ENCODE data around the gene FAM240A.
"Not testable (repeated sequence)": the region's sequence is repeated elsewhere in the genome, so short reads cannot be mapped to it uniquely, and the experiment has no call there.

Gene FAM240A

DNA sequence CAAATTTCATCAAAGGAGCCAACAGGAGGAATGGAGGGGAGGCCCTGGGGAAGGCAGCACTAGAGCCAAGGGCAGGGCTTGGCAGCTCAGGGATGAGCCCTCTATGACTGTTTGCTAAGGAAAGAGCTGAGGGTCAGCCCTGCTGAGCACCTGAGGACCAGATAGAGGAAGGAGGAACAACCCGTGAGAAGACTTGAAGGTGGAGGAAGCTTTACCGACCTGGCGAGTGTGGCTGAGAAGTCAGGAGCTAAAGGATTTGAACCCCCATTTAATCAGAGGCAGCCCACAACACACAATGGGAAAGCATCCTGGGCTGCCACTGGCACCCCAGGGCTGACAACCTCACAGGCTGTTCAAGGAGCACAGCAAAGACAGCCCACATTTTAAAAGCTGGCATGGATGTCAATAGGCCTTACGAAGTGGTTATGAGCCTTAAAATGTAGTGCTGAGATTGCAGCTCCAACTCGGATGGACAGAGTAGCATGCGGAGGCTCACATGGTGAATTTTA, 25.5 kb upstream of the FAM240A start:
- DNase-seq (ENCODE audit: low spot score) = no peak

DNA sequence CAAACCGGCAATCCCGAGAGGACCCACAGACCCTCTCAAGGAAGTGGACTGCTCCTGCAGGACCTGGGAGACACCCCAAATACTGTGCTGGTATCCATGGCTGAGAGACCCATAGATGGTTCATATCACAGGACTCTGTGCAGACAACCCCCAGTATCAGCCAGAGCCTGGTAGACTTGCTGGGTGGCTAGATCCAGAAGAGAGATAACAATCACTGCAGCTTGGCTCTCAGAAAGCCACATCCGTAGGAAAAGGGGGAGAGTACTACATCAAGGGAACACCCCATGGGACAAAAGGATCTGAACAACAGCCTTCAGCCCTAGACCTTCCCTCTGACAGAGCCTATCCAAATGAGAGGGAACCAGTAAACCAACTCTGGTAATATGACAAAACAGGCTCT, 25.1 kb upstream of the FAM240A start:
- not testable (repeated sequence) for DNase-seq (ENCODE audit: low spot score)

DNA sequence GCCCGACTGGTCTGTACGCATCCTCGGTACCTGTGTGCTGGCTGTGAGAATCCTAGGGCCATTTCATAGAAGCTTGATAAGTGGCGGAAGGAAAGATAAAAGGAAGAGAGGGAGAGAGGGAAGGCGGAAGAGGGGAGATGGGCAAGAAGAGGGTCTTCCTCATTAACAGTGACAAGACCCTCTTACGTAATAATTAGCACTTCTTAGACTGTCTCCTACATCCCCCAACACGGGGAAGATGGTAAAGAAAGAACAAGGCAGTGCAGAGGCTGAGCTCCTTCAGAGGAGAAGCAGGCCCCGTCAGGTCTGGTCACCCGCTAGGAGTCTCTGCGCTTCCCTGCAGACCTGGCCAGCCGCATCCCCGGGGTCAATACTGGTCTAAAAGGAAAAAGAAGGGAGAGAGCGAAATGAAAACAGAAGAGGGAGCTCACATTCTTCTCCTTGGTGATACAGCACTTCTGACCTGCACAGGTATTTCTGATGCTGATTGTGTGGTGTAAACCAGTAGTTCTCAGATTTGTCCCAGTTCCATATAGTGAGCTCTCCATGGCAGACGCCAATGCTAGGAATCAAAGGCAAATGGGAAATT, 19.0 kb upstream of the FAM240A start:
- no peak for DNase-seq (ENCODE audit: low spot score)

- DNase-seq (ENCODE audit: low spot score) = no peak
Observed at GRCh38 chr3:46593979-46594378, 18.3 kb upstream of the FAM240A start.

DNA sequence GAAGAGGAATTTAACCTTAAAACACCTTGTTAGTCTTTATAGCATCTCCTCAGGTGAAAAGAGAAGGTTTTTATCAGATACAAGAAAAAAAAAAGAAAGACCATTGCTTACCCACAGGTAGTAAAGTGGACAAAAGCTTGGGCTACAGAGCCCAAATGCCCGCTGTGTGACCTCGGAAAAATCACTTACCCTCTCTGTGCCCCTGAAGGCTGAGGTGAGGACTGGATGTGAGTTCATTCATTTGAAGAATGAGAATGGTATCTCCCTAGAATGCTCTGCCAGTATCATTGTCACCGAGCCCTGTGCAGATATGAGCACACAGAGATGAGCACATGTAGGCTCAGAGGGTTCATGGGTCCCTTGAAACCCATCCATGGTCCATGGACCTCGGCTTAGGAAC, 17.6 kb upstream of the FAM240A start:
- DNase-seq (ENCODE audit: low spot score) = no peak

- DNase-seq (ENCODE audit: low spot score) = no peak
Observed at GRCh38 chr3:46595819-46596314, 16.5 kb upstream of the FAM240A start.

GRCh38 chr3:46599590-46599989, 12.7 kb upstream of the FAM240A start:
- DNase-seq (ENCODE audit: low spot score) = no peak

DNA sequence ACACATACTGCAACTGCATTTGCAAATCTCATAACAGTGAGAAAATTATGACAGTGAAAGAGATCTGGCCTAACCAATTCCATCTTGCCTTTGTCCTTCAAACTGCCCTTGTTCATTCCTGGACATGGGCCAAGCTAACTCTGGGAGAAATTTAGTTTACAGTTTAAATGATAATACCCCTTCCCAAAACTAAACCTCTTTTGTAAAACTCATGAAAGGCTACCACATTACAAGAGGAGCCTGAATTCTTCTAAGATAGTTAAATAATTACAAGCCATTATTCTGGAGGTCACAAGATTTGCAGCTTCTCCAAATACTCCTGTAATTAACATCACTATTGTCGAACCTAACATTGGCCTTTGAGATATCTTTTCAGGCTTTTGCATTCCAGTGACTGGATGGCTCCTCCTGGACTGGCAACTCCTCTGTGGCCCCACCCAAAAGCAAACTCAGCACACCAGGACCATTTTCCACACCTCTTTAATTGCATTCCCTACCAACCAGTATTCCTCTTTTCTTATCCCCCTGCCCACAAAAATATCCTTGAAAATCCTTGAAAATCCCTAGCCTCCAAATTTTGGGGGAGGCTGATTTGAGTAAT, 8.8 kb upstream of the FAM240A start:
- no peak for DNase-seq (ENCODE audit: low spot score)

GRCh38 chr3:46604127-46604526, 8.2 kb upstream of the FAM240A start:
- no peak for DNase-seq (ENCODE audit: low spot score)

- no peak for DNase-seq (ENCODE audit: low spot score)
Observed at GRCh38 chr3:46607603-46608028, 4.7 kb upstream of the FAM240A start.

- DNase-seq (ENCODE audit: low spot score) = no peak
Observed at GRCh38 chr3:46609212-46609721, 3.1 kb upstream of the FAM240A start.

DNA sequence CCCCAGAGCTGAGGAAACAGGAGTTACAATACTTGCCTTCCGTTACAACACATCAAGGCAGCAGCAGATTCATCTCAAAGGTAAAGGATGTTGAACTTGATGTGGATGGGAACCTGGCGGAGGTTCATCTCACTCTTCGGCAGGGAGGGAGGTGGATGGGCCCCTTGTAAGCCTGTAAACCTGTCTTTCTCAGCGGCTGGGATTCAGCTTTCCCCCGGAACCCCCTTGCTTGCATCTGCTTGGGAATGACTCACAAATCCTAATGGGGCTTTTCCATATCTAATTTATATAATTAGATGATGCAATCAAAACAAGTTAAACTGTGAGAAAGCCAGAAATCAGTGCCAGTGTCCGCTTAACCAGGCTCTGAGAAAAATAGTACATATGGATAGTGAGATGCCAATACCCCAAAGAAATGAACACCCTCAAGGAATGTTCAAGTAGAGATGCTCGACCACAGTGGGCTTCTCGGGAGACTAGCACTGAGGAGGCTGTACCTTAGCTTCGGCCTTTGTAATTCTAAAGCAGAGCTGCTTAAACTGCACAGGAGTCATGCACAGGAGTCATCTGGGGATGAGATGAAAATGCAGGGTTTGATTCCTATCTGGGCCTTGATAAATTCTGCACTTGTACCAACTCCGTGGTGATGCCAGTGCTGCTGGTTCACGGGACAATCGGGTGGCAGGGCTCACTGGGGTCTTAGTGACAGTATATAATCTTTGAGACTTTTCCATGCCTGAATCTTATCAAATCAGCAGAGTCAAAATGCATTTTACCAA, 2.2 kb upstream of the FAM240A start:
- no peak for DNase-seq (ENCODE audit: low spot score)

GRCh38 chr3:46613313-46614005, 1.1 kb downstream of the FAM240A start:
- no peak for DNase-seq (ENCODE audit: low spot score)

DNA sequence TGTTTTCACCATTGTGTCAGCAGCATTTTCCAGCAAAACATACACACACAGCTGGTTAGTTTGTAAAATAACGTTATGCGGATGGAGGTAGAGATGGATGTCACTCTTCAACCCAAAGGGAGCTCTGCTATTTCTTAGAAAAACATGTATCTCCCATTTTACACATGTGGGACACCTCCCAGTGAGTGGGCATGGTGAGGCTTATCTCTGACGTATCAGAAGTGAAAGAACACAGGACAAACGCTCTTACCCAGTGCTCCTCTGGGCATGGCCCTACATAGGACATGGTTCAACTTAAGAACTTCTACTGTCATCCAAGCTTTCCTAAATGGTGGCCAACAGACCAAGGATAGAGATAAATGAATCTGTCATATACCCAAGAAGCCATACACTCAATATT, 2.1 kb downstream of the FAM240A start:
- DNase-seq (ENCODE audit: low spot score) = no peak

- DNase-seq (ENCODE audit: low spot score) = no peak
Observed at GRCh38 chr3:46615050-46615775, 2.9 kb downstream of the FAM240A start.

DNA sequence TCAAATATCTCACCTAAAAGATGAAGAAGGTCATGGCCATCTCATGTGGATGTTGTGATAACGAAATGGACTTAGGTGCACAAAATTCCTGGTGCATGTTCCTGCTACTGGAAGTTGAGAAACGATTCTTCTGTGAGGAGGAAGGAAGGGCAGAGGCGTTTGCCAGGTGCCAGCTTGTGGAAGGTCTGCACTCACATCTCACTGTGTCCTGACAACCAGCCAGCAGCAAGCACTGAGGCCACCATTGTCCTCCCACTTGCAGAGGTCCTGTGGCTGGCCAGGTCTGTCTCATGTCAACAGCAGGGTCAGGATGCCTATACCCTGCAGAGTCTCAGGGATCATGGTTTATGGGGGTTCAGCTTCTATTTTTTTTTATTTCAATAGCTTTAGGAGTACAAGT, 3.7 kb downstream of the FAM240A start:
- no peak for DNase-seq (ENCODE audit: low spot score)

DNA sequence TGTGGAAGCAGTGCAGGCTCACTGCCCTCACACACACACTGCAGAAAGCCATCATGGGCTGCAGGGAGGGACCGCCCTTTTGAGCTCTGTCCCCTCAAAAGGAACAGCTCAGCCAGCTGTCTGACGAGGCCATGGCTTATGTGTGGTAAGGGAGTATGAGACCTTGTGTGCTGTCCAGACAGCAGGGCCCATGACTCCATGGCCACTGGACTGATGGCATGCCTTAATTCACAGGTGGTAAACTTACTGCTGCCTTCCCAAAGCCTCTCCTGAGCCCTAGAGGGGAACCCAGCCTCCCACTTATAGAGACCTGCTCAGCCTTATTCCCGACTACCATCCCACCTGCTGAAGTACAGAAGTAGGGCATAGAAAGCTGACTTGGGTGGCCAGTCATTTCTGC, 5.6 kb downstream of the FAM240A start:
- no peak for DNase-seq (ENCODE audit: low spot score)

GRCh38 chr3:46619845-46620778, 7.8 kb downstream of the FAM240A start:
- DNase-seq (ENCODE audit: low spot score) = no peak

- no peak for DNase-seq (ENCODE audit: low spot score)
Observed at GRCh38 chr3:46624533-46624932, 12.2 kb downstream of the FAM240A start.

- DNase-seq (ENCODE audit: low spot score) = no peak
Observed at GRCh38 chr3:46624975-46625490, 12.7 kb downstream of the FAM240A start.

All from GM03348 (cell line).